ENCODE results near the gene TSPAN32.

- no peak for TF ChIP-seq ZNF16 (tag by site-specific recombination; IDR thresholded peaks at IDR 0.05; ENCODE audit: low read depth)
- TF ChIP-seq HOXA7 (CRISPR knock-in tag; IDR thresholded peaks at IDR 0.05; ENCODE audit: borderline replicate concordance) = no peak
- no peak for TF ChIP-seq CTCF (tag by site-specific recombination; IDR thresholded peaks at IDR 0.05)
- no peak for TF ChIP-seq ZNF423 (tag by site-specific recombination; IDR thresholded peaks at IDR 0.05)
- TF ChIP-seq MYNN (tag by site-specific recombination; IDR thresholded peaks at IDR 0.05; ENCODE audit: borderline replicate concordance) = no peak
- no peak for TF ChIP-seq ZNF350 (tag by site-specific recombination; IDR thresholded peaks at IDR 0.05)
- TF ChIP-seq ELK4 (IDR thresholded peaks at IDR 0.05; ENCODE audit: borderline replicate concordance, low read depth, low read length) = no peak
- TF ChIP-seq REST (tag by site-specific recombination; IDR thresholded peaks at IDR 0.05) = no peak
- TF ChIP-seq ZNF302 (tag by site-specific recombination; IDR thresholded peaks at IDR 0.05; ENCODE audit: low read depth) = no peak
- no peak for TF ChIP-seq ZNF707 (tag by site-specific recombination; IDR thresholded peaks at IDR 0.05)
- TF ChIP-seq TCF7L2 (IDR thresholded peaks at IDR 0.05; ENCODE audit: borderline replicate concordance, low read depth, low read length) = no peak
- no peak for TF ChIP-seq SETDB1 (IDR thresholded peaks at IDR 0.05; ENCODE audit: insufficient read length, low read length)
Observed at GRCh38 chr11:2271327-2272227, 30.2 kb upstream of the TSPAN32 start.
